ENCODE data around the gene TTC28.

DNA sequence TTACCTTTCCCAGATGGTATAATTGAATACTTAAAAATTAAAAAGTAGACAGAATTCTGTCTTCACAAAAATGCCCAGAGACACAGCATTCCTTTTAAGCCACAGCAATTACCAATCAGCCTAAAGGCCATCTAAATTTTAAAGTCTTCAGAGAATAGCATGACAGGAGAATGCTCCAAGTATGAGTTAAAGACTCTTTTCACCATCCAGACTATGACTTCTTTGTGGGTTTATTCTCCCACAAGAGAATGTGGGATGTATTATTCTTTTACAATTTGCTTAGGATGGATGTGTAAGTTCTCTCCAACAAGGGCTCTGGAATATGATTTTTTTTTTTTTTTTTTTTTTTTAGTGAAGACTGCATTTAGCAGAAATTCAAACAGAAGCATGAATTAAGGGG lies 249.9 kb downstream of the TTC28 start:
- TF ChIP-seq, protein P1, sequence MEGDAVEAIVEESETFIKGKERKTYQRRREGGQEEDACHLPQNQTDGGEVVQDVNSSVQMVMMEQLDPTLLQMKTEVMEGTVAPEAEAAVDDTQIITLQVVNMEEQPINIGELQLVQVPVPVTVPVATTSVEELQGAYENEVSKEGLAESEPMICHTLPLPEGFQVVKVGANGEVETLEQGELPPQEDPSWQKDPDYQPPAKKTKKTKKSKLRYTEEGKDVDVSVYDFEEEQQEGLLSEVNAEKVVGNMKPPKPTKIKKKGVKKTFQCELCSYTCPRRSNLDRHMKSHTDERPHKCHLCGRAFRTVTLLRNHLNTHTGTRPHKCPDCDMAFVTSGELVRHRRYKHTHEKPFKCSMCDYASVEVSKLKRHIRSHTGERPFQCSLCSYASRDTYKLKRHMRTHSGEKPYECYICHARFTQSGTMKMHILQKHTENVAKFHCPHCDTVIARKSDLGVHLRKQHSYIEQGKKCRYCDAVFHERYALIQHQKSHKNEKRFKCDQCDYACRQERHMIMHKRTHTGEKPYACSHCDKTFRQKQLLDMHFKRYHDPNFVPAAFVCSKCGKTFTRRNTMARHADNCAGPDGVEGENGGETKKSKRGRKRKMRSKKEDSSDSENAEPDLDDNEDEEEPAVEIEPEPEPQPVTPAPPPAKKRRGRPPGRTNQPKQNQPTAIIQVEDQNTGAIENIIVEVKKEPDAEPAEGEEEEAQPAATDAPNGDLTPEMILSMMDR (IDR thresholded peaks at IDR 0.05; ENCODE audit: low read depth, low read length), result no peak
- no peak for TF ChIP-seq POLR2A (IDR thresholded peaks at IDR 0.05; ENCODE audit: extremely low read depth, insufficient read length)
- TF ChIP-seq, protein P2, sequence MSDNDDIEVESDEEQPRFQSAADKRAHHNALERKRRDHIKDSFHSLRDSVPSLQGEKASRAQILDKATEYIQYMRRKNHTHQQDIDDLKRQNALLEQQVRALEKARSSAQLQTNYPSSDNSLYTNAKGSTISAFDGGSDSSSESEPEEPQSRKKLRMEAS (IDR thresholded peaks at IDR 0.05; ENCODE audit: low read depth, low read length), result no peak

Data from NB4 (cell line).